Esophagus mucosa (tissue), 1 donor: ENCODE results near the gene KCNQ1. TPM values are rescaled to one million over a fixed set of nuclear protein-coding genes. Genes with fewer than 3 reads are reported as not detected.
A peak's percentile ranks its signal among the peaks of the same experiment; 100 is the strongest.

Experiments used
- ATAC-seq: fragments of 200-7000 bp; cut with Tn5 transposase; one replicate; pipeline ENCODE4 v1.9.1; 2020
- total RNA-seq: library from RNA; stranded (reverse); gene quantifications from one replicate; pipeline ENCODE4 v1.2.4, GENCODE V29; 2023
- donor health status: DM: yes; HTN: yes; CAD: no.

The KCNQ1 gene
- total RNA-seq, 1 donor from 2014 or later = 1.6 TPM

DNA sequence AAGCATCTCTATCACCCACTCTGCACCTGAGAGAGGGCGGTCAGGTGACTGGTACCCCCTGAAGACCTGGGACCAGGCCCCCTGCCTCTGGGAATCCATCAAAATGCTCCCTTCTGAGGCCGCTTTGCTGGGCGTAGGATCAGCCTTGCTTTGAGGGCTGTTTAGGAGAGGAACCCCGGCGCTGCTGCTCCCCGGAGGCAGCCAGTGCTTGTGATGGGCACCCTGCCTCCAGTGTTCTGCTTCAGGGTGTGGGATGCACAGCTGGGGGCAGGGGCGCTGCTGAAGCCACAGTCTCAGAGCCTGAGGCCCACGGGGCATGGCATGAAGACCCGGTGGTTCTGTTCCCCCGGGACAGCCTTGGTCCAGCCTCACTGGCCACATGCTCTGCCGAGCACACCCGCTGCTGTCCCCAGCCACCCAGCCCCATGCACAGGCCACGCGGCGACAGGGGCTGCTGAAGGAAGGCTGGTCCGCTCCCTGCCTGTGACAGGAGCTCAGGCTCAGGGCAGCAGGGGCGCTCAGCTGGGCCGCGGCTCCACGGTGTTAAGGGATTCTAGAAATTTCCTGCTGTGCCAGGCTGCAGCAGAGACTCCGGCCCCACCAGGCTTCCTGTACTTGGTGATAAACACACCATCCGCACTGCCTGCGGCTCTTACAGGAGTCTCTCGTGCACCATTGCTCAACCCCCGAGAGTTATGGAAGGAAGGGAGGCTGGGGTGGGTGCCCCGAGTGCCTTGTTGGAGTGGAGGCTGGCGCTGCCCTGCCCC is 91.0 kb downstream of the KCNQ1 start:
- no peak for ATAC-seq

- no peak for ATAC-seq
Measured at GRCh38 chr11:2536440-2536989, 91.7 kb downstream of the KCNQ1 start.

DNA sequence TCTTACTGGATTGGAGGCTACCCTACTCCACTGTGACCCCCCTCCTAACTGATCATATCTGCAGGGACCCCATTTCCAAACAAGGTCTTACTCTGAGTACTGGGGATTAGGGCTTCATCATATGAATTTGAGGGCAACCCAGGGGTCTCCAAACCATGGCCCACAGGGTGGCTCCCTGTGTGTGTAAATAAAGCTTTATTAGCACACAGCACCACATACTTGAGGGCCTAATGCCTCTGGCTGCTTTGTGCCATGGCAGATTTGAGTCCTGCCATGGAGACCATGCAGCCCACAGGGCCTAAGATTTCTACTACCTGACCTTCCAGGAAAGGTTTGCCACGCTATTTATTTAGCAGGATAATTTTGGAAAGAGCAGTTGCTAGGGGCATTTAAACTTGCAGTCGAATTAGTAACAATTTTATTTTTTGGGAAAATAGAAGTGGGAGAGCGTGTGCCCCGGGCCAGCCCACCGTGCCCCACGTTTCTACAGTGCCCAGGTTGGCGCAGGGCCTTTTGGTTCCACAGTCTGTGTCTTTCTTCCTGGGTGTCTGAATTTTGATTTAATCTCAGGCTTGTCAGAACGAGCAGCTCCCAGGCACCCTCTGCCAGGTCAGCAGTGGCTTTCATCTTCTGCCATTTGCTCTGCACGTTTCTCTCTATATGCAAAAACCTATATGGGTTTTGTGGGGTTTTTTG is 92.3 kb downstream of the KCNQ1 start:
- no peak for ATAC-seq

GRCh38 chr11:2537896-2538724 is 93.3 kb downstream of the KCNQ1 start:
- ATAC-seq = no peak

DNA sequence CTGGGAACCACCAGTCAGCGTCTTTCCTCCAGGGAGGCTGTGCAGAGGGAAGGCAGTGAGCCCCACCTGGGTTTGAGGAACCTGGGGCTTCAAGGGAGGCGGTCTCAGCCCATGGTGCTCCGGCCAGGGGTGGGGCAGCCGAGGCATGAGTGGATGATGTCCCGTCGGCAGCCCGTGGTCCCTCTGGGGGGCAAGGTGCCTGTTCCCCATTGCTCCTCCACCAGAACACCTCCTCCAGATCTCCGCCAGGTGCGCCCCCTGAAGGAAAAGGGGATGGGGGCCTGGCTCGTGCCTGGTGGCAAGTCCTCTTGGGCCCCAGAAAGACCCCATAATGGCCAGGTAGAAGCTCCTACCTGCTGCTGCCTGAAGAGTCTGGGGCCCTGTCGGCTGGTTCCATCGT is 94.1 kb downstream of the KCNQ1 start:
- no peak for ATAC-seq

- no peak for ATAC-seq
Measured at GRCh38 chr11:2539371-2540222, 94.8 kb downstream of the KCNQ1 start.

DNA sequence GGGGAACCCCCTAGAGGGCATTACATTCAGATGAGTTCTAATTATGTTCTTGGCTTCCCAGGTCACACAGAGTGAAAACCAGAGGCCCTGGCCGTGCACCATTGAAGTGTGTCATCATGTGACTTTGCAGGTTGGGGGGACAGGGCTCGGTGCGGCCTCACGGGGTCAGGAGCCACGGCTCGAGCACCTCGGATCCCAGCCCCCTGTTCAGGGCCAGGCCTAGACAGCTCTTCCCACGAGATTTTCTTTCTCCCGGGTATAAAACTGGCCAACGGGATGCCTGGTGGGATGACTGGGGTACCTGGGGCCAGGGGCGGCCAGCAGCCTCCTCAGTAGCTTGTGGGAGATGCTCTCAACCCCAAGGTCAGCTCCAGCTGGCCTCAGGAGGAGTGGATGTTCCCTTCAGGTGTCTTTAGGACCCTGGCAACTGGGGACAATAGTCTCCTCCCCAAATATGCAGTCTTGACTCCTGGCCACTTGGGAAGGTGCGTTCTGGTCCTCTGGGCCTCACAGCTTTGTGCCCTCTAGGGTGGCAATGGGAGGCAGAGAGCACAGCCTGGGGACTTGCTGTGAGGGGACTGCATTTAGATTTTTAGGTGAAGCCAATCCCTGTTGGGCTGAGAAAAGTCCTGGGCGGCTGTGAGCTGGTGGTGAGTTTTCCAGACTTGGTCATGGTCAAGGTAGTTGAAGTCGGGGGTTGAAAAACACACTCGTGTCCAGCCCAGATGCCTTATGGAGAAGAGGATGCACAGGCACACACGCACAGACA is 95.6 kb downstream of the KCNQ1 start:
- no peak for ATAC-seq

- ATAC-seq = no peak
Measured at GRCh38 chr11:2540992-2541680, 96.3 kb downstream of the KCNQ1 start.

GRCh38 chr11:2541881-2542361 is 97.1 kb downstream of the KCNQ1 start:
- ATAC-seq = no peak

- no peak for ATAC-seq
Measured at GRCh38 chr11:2542406-2542805, 97.6 kb downstream of the KCNQ1 start.

GRCh38 chr11:2547806-2548205 is 103.0 kb downstream of the KCNQ1 start:
- ATAC-seq = peak; percentile 38

DNA sequence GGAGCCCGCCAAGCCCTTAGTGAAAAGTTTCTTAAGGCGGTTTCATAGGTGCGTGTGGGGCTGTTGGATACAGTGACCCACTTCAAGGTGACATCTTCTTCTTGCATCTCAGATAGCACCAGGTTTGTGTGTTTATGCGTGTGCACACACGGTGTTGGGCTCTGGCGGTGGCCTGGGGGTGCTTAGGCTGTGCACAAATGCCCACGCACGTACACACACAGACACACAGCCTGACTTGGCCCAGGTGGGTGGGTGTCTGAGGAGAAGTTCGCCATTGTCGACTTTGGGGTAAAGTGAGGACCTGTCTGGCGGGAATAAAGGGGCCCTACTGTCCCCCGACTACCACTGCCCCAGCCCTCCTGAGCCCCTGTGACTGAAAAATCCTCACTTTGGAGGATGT is 103.8 kb downstream of the KCNQ1 start:
- no peak for ATAC-seq

DNA sequence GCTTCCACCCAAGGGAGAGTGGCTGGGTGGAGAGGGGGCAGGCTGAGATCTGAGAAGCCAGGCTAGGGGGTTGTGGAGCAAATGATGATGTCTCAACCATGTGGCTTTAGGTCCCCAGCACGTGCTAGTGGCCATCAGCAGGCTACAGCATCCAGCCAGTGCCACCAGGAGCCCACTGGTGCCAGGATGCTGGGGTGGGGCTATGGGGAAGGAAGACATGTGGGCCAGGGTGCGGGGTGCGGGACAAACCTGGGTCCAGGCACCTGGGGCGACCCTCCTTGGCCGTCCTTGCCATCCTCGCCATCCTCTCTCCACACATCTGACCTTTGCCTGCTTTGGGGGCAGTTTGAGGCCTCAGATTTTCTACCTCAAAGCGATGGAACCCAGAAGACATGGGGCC is 104.3 kb downstream of the KCNQ1 start:
- no peak for ATAC-seq

DNA sequence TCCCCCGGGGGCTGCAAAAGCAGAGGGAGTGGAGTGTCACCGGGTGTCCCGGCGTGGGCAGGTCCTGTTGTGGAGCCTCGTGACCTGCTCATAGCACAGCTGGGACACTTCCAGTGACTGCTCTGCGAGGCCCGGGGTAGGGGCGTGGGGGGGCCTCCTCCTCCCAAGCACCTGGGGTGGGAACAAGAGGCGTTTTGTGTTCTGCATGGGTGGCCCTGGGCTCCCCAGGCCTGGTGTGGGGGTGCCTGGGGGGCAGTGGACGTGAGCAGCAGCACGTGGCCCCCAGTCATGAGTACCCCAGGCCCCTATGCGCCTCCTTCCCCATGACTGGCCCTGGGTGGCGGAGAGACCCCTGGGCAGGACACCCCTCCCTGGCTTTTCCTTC is 104.7 kb downstream of the KCNQ1 start:
- no peak for ATAC-seq

- ATAC-seq = no peak
Measured at GRCh38 chr11:2549876-2550605, 105.2 kb downstream of the KCNQ1 start.

DNA sequence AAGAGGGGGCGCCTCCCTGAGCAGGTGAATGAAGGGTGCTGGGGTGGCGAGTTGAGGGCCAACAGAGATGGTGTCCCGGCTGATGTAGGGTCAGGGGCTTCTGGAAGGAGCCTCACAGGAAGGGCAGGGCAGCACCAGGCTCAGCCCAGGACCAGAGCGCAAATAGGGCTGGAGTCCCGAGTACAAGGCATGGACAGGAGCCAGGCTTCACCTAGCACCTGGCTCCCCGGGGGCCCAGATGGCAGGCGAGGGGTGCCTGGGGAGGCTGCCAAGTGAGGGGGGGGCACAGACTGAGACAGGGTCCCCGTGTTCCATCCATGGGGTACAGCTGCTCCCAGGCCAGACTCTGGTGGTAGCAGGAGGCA is 105.8 kb downstream of the KCNQ1 start:
- no peak for ATAC-seq

DNA sequence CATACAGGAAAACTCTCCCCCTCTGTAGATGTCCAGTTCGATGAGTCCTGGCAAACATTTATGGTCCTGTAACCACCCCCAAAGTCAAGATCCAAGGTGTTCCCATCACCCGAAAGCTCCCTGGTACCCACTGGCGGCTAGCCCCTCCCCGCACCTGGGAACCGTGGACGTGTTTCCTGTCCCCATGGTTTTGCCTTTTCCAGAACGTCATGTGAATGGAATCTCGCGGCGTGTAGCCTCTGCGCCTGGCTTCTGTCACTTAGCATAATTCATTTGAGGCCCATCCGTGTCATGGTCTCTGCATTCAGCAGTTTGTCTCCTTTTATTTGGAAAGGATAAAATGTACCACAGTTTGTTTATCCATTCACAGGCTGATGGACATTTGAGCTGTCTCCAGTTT is 106.3 kb downstream of the KCNQ1 start:
- ATAC-seq = no peak

GRCh38 chr11:2552210-2552609 is 107.4 kb downstream of the KCNQ1 start:
- no peak for ATAC-seq

DNA sequence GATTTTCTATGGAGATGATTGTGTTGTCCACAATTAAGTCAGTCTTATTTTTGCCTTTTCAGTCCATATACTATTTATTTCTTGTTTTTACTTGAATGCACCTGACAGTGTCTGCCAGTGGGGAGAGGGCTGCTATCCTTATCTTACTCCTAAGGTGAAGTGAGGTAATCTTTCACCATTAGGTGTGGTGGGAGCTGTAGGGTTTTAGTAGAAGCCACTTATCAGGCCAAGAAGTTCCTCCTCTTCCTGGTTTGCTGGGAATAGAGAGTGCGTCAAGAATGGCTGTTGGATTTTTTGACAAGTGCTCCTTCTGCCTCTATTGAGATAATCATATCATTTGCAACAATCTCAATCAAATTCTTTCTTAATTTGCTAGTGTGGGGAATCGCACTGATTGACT is 108.4 kb downstream of the KCNQ1 start:
- ATAC-seq = no peak

DNA sequence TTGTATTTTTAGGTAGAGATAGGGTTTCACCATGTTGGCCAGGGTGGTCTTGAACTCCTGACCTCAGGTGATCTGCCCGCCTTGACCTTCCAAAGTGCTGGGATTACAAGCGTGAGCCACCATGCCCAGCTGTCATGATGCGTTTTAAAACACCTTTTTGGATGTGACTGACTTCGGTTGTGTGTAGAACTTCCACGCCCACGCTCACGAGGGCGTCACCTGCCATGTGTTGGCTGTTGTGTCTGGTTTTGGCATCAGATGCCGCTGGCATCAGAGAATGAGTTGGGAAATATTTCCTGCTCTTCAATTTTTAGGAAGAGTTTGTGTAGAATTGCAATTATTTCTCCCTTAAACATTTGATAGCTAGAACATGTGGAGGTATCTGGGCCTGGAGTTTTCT is 109.1 kb downstream of the KCNQ1 start:
- ATAC-seq = no peak
